Activated gamma-delta T cell (primary cell): ENCODE data around the gene MDN1.
"Not testable (repeated sequence)": the region's sequence is repeated elsewhere in the genome, so short reads cannot be mapped to it uniquely, and the experiment has no call there.

Source experiments
- DNase-seq: peaks from one replicate; lab custom pipeline; 2025; lab: John Stamatoyannopoulos, UW
- total RNA-seq, 2 donors: gene quantifications; one replicate each; lab custom pipeline; 2026; lab: John Stamatoyannopoulos, UW

MDN1 gene
- total RNA-seq, result 242 to 310 reads per million in 2 donors

GRCh38 chr6:89819336-89820130 is at the start of gene MDN1:
Gene MDN1, minus strand, starts transcription at chr6:89819794. Its CDS starts 187 bp downstream, at chr6:89819607.
- peak; percentile 72 for DNase-seq

GRCh38 chr6:89866024-89866678 is 46.6 kb upstream of the MDN1 start:
- DNase-seq, result no peak

DNA sequence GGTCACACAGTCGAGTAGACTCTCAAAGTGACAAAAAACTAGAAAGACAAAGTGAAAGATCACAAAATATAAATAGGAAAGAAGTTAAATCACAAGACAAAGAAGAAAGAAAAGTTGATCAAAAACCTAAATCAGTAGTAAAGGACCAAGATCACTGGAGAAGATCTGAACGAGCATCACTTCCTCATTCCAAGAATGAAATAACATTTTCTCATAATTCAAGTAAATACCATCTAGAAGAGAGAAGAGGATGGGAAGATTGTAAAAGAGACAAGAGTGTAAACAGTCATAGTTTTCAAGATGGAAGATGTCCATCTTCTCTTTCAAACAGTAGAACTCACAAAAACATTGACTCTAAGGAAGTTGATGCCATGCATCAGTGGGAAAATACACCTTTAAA is 43.1 kb upstream of the MDN1 start:
- no peak for DNase-seq

GRCh38 chr6:89862273-89862672 is 42.7 kb upstream of the MDN1 start:
- DNase-seq, result no peak

GRCh38 chr6:89859744-89860143 is 40.1 kb upstream of the MDN1 start:
- DNase-seq, result no peak

GRCh38 chr6:89858041-89858440 is 38.4 kb upstream of the MDN1 start:
- no peak for DNase-seq

- no peak for DNase-seq
These were observed 33.5 kb upstream of the MDN1 start for GRCh38 chr6:89853068-89853467.

GRCh38 chr6:89847513-89847912 is 27.9 kb upstream of the MDN1 start:
- not testable (repeated sequence) for DNase-seq

- DNase-seq, result no peak
These were observed 23.5 kb upstream of the MDN1 start for GRCh38 chr6:89843070-89843469.

- no peak for DNase-seq
These were observed 22.6 kb upstream of the MDN1 start for GRCh38 chr6:89842228-89842627.

GRCh38 chr6:89840538-89840937 is 20.9 kb upstream of the MDN1 start:
- DNase-seq, result no peak

DNA sequence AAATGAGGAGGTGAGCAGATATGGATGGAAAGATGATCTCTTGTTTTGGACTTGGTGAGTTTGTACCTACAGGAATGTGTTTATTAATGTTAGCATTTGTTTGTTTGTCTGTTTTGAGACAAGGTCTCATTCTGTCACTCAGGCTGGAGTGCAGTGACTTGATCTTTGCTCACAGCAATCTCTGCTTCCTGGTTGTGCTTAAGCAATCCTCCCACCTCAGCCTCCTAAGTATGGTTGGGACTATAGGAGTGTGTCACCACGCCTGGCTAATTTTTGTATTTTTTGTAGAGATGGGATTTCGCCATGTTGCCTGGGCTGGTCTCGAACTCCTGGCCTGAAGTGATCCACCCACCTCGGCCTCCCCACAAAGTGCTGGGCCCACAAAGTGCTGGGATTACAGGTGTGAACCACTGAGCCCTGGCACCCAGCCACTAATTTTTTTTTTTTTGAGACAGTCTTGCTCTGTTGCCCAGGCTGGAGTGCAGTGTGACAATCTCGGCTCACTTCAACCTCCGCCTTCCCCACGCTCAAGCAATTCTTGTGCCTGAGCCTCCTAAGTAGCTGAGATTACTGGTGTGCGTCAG is 17.1 kb upstream of the MDN1 start:
- no peak for DNase-seq

DNA sequence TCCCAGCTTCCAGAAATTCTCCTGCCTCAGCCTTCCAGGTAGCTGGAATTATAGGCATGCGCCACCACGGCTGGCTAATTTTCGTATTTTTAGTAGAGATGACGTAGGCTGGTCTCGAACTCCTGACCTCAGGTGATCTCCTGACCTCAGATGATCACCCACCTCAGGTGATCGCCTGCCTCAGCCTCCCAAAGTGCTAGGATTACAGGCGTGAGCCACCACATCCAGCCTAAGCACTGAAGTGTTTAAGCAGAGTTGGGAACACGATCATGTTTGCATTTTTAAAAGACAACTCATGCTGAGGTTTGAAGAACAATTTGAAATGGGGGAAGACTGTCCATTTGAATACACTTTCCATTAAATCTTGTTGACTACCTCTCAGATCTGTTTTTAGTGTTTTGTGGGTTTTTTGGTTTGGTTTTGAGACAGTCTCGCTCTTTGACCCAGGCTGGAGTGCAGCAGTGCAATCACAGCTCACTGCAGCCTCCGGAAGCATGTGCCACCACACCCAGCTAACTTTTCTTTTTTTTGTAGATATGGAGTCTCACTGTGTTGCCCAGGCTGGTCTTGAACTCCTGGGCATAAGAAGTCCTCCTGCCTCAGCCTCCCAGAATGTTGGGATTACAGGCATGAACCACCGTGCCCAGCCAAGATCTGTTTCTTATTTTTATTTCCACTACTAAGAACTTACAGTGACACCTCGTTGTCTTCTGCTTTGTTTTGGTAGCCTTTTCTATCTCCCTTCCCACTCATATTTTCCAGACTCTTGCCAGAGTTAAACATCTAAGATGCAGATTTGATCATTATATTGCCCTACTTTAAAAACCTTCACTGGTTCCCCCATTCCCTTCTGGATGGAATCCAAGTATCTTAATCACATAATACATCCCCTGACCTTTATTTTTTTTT is 15.5 kb upstream of the MDN1 start:
- DNase-seq, result no peak

GRCh38 chr6:89830170-89830809 is 10.7 kb upstream of the MDN1 start:
- no peak for DNase-seq

DNA sequence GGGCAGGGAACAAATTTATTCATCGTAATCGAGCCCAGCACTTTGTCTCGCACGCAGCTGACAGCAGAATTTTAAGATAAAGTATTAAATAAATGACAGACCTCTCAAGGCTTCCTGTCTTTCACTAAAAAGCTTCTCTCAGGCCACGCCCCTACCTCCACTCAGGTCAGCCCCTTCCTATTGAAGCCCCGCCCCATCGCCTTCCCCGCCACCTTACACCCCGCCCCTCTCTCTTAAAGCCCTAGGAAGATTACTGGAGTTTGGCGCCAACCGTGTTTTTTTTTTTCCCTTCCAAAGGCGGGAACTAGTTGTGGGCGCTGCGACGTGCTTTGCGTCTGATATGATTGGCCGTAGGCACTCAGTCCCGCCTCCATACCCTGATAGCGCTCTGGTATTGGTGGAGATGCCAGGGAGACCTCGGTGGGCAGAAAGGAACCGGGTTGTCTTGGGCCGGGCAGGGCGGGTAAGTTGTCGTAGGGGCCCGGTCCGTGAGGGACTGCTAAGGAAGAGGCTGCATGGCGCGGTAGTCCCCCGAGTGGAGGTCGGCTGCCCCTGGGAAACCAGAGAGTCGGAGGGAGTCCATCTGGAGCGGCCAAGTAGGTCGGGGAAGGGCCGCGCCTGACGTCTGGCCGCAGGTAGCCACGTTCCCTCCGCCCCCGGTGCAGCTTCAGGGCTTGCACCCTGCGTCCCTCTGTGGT is 10.0 kb upstream of the MDN1 start, which contains the start of gene CASP8AP2:
CASP8AP2 (plus strand) TSS at position 409 of the 698 bp plus-strand sequence.
- peak; percentile 59 for DNase-seq

DNA sequence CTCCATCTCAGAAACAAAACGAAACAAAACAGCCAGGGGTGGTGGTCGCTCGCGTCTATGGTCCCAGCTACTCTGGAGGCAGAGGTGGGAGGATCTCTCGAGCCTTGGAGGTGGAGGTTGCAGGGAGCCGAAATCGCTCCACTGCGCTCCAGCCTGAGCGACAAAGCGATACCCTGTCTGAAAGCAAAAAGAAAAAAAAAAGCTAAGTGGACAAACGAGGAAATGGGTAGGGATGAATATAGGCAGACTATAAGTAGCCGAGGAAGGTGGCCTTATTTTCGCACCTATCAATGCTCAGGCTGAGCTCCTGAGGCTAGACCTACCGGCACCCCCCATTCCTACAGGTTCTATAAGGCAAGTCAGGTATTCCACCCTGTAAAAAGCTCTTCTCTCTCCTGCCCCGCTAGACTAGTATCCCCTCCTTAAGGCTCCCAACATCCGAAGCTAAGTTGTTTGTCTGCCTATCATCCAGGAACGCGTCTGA is 9.4 kb upstream of the MDN1 start:
- DNase-seq, result no peak

GRCh38 chr6:89828475-89828987 is 8.9 kb upstream of the MDN1 start:
- DNase-seq, result not testable (repeated sequence)

DNA sequence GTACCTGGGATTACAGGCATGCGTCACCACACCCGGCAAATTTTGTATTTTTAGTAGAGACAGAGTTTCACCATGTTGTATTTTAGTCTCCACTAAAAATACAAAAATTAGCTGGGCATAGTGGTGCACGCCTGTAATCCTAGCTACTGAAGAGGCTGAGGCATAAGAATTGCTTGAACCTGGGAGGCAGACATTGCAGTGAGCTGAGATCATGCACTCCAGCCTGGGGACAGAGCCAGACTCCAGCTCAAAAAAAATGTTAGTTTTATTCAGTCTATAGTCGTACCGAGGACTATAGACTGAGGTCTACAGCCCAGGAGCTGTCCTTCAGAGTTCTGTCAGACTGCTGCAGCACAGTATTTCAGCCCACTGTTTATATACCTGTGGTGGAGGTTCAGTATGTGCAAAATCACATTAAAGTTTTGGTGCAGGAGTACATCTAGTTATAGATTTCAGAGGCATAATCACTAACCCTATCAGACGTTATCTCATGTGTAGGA is 6.5 kb upstream of the MDN1 start:
- DNase-seq, result no peak

DNA sequence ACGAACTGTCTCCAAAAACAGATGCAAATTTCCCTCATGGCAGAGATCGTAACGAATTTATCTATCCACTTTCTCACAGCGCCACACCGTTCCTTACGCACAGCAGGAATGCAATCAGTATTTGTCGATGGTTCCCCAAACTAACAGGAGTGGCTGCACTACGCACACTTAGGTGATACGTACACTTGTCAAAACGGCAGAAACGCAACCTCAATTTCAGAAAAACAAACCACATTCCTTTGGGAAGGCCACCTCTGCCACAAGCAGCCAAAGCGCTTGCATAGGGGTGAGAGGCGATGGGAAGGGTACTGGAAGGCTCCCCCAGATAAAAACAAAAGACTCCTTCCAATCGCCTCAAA is 638 bp downstream of the MDN1 start:
- no peak for DNase-seq

GRCh38 chr6:89817481-89817880 is 2.1 kb downstream of the MDN1 start:
- no peak for DNase-seq
